Kidney (tissue), 14 donors: ENCODE results near the gene RBMS1. TPM values are rescaled to one million over a fixed set of nuclear protein-coding genes. Genes with fewer than 3 reads are reported as not detected.

ENCODE experiments used
- DNase-seq, 5 donors: peaks; one replicate each; pipeline ENCODE4 v3.0.0-alpha.2; 2013 to 2020
- FAIRE-seq: peaks from 2 replicates; lab custom pipeline; 2012; peaks lifted over from hg19 to GRCh38; lab: Jason Lieb, UNC
- H3K27ac ChIP-seq, 2 donors: one replicate each; pipeline ENCODE4 v1.7.0; 2013; ENCODE audit warnings: low read depth in 2 of 2, low read length in 2 of 2, inconsistent platforms in 1 of 2
- H3K27me3 ChIP-seq: one replicate; pipeline ENCODE4 v1.7.1; 2013; ENCODE audit warnings: low read length, inconsistent platforms; ENCODE audit not compliant: control insufficient read depth, insufficient read depth
- H3K36me3 ChIP-seq, 3 donors: one replicate each; pipeline versions ENCODE4 v1.7.0 to v1.7.1; 2013; ENCODE audit warnings: low read length in 3 of 3, control low read depth in 1 of 3, inconsistent platforms in 1 of 3; ENCODE audit not compliant: insufficient read depth in 3 of 3, control insufficient read depth in 2 of 3
- H3K4me1 ChIP-seq, 3 donors: one replicate each; pipeline versions ENCODE4 v1.7.0 to v1.7.1; 2013; ENCODE audit warnings: low read length in 3 of 3, inconsistent platforms in 1 of 3, low read depth in 1 of 3; ENCODE audit not compliant: control insufficient read depth in 2 of 3, insufficient read depth in 2 of 3
- H3K4me3 ChIP-seq, 3 donors: one replicate each; pipeline versions ENCODE4 v1.7.0 to v1.8.1; 2013; ENCODE audit warnings: low read length in 3 of 3, control low read depth in 1 of 3, inconsistent platforms in 1 of 3
- H3K9ac ChIP-seq, 3 donors: one replicate each; pipeline versions ENCODE4 v1.7.0 to v1.7.1; 2013; ENCODE audit warnings: low read length in 3 of 3, control low read depth in 1 of 3, inconsistent platforms in 1 of 3
- H3K9me3 ChIP-seq, 3 donors: one replicate each; pipeline versions ENCODE4 v1.7.0 to v1.7.1; 2013; ENCODE audit warnings: low read length in 3 of 3, control low read depth in 1 of 3, inconsistent platforms in 1 of 3; ENCODE audit not compliant: control insufficient read depth in 2 of 3, insufficient read depth in 1 of 3
- intact Hi-C: fragments of 100-400 bp; cut with DNase I; formaldehyde crosslinking; loops from one replicate; pipeline ENCODE4 v1.11.1; 2022
- polyA plus RNA-seq: library from polyadenylated mRNA; stranded (reverse); fragments of 350-450 nt; fragmentation: Illumina TruSeq; extraction: RNeasy Lipid Tissue Mini Kit (QIAGEN cat#74804); gene quantifications from one replicate; pipeline ENCODE4 v1.2.3, GENCODE V29; 2014; ENCODE audit warnings: low read depth, low replicate concordance; ENCODE audit not compliant: insufficient read depth
- total RNA-seq: library from RNA; stranded (reverse); fragmentation: NEBNext Ultra II Directional; extraction: Animal tissue kit (Norgen Biotek cat#: 25700); gene quantifications from one replicate; pipeline ENCODE4 v1.2.1, GENCODE V29; 2021
- TF ChIP-seq, protein P1 (sequence below): IDR thresholded peaks from 3 replicates; pipeline ENCODE4 v1.5.1; 2012; ENCODE audit warnings: mild to moderate bottlenecking, moderate library complexity, borderline replicate concordance; ENCODE audit not compliant: insufficient read depth; ENCODE audit errors: extremely low read depth
- donor health status: control.
- donor health status: control.
- donor health status: control.
- donor health status: control.
- donor health status: control.
- donor health status: DM: yes; HTN: yes; CAD: no.
- donor health status: Normal renal cell carcinoma (clear cell type).

Gene RBMS1
- total and polyA plus RNA-seq, 2 donors from 2014 or later, result 25.6 to 94.8 TPM

DNA sequence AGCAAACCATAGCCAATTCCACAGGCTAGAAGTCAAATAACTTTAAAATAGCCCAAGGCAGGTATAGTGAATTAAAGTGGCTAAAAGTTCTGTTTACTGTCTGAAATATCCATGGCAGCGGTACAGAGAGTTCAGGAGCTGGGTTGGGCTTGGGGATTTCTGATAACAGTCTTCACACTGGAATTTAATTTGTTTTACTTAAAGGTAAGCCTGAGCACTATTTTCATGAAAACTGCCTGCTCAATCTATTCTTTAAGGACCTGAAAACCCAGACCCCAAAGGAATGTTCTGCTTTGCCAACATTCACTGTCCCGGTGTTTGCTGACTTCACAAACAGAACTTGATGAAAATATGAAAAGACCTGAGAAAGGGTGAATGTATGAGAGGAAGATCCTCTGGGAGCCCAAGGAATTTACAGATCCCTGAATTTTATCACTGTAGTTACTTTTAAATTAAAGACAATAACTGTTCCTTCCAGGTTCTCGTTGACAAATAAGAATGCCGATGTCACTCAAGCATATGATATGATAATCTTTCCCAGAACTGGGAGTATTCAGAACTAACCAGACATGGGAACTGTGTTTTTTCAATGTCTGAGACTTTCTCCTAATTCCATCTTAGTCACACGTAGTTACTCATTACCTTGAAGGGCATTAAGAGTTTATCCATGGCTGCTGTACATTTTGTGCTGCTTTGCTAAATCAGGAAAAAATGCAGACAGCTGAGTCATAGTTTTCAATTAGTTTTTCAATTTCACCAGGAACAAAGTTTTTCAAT lies 265.3 kb downstream of the RBMS1 start:
- H3K4me1 ChIP-seq, result peaks cover 6 to 41% (median 20%) of the 10 kb centered on the region in 3 donors
- H3K36me3 ChIP-seq, result no peaks in the 10 kb centered on the region
- peak overlapping the region in 1 of 3 donors; percentile 3 for H3K4me3 ChIP-seq
- intact Hi-C loops, result no loop called here
- H3K27ac ChIP-seq, result peak overlapping the region; percentile 64 to 74
- H3K27me3 ChIP-seq, result no peaks in the 10 kb centered on the region
- H3K9ac ChIP-seq, result peak overlapping the region in 1 of 3 donors; percentile 9
- FAIRE-seq, result peak; percentile 89
- TF ChIP-seq, protein P1, sequence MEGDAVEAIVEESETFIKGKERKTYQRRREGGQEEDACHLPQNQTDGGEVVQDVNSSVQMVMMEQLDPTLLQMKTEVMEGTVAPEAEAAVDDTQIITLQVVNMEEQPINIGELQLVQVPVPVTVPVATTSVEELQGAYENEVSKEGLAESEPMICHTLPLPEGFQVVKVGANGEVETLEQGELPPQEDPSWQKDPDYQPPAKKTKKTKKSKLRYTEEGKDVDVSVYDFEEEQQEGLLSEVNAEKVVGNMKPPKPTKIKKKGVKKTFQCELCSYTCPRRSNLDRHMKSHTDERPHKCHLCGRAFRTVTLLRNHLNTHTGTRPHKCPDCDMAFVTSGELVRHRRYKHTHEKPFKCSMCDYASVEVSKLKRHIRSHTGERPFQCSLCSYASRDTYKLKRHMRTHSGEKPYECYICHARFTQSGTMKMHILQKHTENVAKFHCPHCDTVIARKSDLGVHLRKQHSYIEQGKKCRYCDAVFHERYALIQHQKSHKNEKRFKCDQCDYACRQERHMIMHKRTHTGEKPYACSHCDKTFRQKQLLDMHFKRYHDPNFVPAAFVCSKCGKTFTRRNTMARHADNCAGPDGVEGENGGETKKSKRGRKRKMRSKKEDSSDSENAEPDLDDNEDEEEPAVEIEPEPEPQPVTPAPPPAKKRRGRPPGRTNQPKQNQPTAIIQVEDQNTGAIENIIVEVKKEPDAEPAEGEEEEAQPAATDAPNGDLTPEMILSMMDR, result no peak
- no peaks in the 10 kb centered on the region for H3K9me3 ChIP-seq
- DNase-seq, result peak in 1 of 5 donors; percentile 78

DNA sequence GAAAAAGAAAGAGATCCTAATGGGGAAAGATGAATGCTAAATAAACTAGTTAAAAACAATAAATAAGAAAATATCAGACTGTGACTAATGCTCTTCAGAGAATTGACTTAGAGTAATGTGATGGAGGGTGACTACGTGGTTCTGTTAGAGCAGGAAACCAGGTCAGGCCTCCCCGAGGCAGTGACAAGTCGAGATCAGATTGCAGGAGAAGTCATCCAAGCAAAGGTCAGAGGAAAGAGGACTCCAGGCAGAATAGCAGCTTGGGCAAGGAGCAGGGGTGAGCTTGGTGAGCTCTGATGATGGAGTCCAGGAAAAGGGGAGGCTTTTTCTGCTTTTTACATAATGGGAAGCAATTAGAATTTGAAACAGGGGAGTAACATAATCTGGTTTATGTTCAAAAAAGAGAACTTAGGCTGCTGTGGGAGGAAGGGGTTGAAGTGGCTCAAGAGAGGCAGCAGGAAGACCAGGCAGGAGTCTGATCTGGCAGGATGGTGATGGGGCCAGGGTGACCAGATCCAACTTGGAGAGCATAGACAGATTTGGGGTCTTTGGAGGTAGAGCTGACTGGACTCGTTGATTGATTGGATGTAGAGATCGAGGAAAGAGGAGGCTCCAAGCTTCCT lies 266.2 kb downstream of the RBMS1 start:
- no peaks in the 10 kb centered on the region for H3K36me3 ChIP-seq
- intact Hi-C loops, result no loop called here
- H3K9me3 ChIP-seq, result no peaks in the 10 kb centered on the region
- DNase-seq (no peak), FAIRE-seq (no peak)
- H3K9ac ChIP-seq, result peak overlapping the region in 1 of 3 donors; percentile 9
- peak overlapping the region; percentile 64 to 74 for H3K27ac ChIP-seq
- no peaks in the 10 kb centered on the region for H3K27me3 ChIP-seq
- H3K4me1 ChIP-seq, result peaks cover 6 to 47% (median 24%) of the 10 kb centered on the region in 3 donors
- no peak overlapping the region for H3K4me3 ChIP-seq
- TF ChIP-seq, protein P1, result no peak

DNA sequence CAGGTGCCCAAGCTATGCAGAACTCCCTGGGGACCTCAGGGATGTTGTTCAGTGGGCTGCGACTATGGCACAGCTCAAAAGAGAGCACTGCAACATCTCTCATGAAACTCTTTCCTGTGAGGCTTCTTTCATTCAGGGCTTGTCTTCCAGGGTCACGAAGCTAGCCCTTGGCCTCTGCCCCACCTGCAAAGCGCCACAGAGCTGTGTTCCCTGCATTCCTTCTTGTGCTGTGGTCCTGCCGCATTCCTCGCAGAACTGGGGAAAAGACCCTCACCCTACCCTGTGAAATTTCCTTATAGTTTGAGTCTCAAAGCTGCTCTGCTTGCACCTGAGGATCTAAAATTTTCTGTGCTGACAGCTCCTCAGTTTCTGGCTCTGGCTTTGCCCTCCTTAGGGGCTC lies 267.2 kb downstream of the RBMS1 start:
- H3K4me3 ChIP-seq, result no peak overlapping the region
- H3K9ac ChIP-seq, result no peak overlapping the region
- intact Hi-C loops, result no loop called here
- H3K36me3 ChIP-seq, result no peaks in the 10 kb centered on the region
- H3K9me3 ChIP-seq, result no peaks in the 10 kb centered on the region
- TF ChIP-seq, protein P1, result no peak
- peak overlapping the region; percentile 56 to 61 for H3K27ac ChIP-seq
- FAIRE-seq, result no peak
- peaks cover 6 to 57% (median 34%) of the 10 kb centered on the region in 3 donors for H3K4me1 ChIP-seq
- peak in 1 of 5 donors; percentile 21 for DNase-seq
- no peaks in the 10 kb centered on the region for H3K27me3 ChIP-seq
